NCI-H345 treated with DMSO at 0.1 percent for 48 hours (cell line): ENCODE measurements around the gene EDC3.
"Not testable (repeated sequence)": the region's sequence is repeated elsewhere in the genome, so short reads cannot be mapped to it uniquely, and the experiment has no call there.

Source experiments
- DNase-seq: peaks from one replicate; lab custom pipeline; 2025; ENCODE audit not compliant: unreplicated experiment; lab: John Stamatoyannopoulos, UW

EDC3 gene

DNA sequence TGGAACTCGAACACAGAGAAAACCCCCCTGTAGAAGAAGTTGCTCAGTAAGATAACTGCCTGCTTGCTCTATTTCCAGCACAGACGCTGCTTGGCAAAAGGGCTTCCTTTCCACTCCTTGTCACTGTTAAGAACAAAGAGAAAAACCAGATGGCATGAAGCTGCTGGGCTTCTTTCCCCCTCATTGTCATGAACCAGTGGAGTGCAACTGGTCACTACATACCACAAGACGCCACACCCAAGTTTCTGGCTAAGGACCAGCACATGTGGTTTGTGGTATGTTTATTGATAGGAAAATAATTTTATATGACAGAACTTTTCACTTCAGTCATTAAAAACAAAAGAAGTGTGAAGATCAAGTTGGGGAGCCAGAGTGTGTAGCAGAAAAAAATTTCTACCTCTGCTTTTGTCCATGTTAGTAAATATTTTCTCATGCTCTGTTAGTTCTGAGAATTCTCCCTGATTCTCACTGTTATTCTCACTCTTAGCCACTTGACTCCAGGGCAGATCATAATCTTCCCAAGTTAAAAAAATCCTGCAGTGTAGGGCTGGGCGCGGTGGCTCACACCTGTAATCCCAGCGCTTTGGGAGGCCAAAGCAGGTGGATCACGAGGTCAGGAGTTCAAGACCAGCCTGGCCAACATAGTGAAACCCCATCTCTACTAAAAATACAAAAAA lies 42.3 kb downstream of the EDC3 start:
- DNase-seq = no peak

DNA sequence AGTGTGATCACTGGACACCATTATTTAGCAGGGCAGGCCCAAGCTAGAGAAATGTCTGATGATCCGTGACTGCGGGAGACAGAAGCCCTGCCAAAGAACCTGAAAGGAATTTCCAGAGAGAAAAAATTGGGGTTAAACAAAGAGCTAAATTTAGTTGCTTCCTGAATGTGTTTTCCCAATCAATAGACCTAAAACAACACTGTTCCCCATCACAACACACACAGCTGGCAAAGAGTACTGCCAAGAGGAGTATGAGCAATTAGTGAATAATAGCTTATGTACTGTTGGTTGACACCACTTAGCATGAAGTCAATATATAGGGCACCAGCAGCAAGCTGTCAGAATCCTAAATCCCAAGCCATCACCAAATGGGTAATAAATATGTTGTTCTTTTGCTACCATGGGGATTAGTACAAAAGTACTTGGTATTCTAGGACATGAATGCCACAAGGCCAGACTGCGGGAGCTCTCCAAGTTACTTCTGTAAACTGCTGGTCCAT lies 44.5 kb downstream of the EDC3 start:
- DNase-seq = peak; percentile 61

DNA sequence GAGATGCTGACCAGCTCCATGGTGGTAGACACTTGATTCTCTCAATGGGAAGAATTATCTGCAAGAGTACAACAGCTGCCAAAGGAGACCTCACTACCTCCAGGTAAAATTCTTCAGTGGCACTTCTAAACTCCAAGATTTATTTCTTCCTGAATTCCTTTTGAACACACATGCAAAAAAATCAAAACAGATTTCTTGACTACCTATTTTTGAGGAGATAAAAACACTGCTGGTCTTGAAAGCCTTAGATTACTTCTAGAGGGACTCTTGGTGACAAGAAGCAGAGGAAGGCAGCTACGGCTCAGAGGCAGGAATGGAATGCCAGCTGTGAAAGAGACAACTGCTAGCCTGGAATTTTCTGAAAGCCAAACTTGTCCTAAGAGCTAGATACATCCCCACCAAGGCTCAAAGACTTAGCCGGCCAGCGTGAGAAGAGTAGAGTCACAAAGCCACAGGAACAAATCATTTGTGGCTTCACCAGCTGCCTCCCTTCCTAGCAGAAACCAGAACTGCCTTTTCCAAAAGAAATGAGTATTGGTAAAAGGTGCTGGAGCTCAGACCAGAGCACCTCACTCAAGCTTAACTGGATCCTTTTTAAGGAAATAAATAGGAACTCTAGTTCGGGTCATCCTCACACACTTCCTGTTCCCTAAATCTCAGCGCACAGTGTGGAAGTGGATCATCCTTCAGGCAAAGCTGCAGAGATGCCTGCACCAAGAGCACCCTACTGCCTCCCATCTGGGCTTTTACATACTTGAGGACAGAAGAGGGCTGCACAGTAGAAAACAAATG lies 47.6 kb downstream of the EDC3 start:
- DNase-seq = no peak

DNA sequence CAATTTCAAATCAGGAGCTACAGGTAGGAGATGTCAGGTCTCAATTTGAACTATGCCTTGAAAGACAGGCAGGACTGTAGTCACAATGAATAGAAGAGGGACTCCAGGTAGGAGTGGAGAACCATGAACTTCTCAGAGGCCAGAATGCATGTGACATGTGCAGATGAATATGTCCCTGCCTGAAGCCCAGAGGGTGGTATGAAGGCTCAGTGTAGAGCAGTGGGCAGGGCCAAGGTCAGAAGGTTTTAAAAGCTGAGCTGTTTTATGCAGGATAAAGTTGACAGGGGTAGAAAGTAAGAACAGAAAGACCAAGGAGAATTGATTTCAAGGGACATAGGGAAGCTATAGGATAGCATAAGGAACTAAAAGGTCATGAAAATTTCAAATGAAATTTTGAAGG lies 49.3 kb downstream of the EDC3 start:
- DNase-seq = no peak

DNA sequence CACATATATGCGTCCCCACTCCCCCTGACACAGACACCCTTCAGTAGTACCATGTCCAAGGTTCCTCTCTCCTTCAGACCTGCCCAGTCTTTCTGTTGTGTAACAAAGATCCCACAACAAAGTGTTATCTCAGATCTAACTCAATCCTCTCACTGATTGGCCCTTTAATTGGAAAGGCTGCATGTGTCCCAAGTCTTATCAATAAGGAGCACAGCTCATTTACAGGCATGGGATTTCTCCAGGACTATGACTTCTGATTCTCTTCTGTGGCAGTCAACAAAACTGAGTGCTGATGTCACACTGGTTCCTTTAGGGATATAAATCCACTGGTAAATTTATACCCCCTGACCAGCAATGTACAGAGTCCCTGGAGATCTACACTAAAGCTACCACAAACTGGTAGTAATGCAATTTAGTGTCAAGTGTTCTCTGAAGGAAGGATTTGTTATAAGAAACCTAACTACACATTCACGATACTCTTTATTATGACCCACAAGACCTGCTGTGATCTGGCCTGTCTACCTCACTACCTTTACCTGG lies 52.1 kb downstream of the EDC3 start:
- no peak for DNase-seq

DNA sequence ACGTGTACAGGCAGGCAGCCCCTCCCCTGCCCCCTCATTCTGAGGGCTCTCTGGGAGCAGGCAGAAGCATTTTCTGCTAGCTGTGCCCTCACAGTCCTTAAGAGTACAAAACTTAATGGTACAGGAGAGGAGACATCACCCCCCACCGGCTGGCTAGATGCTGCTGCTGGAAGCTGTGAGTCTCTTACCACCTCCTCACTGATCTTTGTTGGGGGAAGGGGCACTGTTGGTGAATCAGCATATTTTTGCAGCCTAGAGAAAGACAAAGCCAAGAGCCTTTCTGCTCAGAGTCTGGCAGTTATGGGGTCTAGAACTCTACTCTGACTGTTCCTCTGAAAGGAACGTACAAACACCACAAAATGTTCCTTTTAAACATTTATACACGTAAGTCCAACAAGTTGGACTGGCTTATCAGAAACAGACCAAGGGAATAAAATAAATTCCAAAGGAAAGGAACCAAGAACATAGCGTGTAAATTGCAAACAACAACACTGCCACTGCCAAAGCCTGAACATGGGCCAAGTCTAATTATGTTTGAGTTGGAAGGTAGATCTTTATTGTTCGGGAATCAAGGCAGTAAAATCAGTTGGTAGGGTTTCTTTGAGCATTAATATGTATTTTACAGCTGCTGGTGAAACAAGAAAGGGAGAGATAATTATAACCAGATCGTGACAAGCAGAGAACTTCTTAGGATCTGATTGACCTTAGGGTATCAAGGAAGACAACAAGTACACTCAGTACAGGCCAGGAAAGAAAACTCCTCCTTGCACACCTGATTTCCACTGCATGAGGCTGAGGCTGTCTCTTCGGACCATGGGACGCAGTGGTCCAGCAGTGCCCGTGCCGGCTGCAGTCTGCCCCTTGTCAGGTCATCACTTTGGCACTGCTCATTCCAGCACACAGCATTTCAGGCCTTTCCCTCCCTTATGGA lies 52.8 kb downstream of the EDC3 start:
- DNase-seq = no peak

DNA sequence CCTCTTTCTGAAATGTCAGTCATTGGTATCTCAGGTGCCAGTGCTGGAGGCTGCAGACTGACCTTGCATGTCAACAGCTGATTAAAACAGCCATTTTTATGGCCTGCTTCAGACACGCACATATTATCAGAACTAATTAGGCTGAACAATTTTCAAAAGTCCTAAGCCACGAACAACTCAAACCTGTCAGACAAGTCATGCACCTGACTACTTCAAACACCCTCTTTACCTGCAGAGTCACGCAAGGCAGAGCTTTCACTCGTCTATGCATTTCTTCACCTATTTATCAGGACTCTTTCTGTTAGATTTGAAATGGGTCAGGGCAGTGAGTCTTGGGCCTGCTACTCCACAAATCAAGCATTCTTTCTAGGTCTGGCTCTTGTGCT lies 53.5 kb downstream of the EDC3 start:
- DNase-seq = peak; percentile 83

DNA sequence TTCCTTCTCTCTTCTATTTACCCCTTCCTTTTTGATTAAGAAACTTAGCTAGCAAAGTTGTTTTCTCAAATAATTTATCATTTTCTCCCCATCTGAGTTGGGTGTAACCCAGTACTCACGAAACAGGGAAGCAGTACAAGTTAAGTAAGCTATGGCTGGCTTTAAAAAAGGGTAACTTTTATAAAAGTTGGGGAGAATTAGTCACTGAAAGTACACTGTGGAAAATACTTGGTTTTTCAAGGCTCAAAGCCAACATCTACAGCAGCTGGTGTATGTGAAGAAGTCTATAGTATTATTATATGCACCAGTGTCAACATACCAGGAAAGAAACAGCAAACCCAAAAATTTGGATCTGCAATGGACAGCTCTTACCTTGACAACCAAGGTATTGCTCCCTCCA lies 54.7 kb downstream of the EDC3 start:
- no peak for DNase-seq

DNA sequence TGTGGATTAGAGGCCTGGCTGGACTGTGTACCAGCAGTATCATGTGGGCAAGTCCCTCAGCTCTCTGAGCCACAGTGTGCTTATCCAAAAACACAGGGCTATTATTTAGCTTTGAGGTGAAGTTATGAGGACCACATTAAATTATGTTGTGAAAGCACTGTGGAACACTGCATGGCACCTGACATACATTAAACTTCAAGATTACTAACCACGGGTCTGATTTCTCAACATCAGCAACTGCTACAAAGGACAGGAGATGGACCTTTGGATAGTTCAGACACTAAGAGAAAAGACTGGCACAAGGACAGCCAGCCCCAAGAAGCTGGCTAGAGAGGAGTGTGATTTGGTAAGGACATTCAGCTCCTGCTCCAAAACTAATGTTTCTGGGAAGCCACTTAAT lies 58.8 kb downstream of the EDC3 start:
- DNase-seq = no peak

DNA sequence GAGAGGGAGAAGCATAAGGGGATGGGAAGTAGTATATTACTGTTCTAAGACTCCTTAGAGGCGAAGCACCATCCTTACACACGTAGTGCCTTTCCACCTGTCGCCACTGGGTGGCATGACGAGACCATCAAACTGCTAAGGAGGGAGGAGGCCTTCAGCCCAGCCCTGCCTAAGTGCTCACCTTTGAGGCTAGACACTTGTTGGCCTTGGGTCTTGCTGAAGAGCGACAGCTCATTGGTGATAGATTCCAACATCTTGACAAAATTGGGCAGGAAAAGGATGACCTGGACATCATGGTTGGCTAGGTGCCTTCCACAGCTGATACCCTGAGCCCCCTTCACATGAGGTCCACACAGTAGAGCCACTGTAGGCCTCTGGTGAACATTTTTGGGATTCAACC lies 60.6 kb downstream of the EDC3 start:
- no peak for DNase-seq

DNA sequence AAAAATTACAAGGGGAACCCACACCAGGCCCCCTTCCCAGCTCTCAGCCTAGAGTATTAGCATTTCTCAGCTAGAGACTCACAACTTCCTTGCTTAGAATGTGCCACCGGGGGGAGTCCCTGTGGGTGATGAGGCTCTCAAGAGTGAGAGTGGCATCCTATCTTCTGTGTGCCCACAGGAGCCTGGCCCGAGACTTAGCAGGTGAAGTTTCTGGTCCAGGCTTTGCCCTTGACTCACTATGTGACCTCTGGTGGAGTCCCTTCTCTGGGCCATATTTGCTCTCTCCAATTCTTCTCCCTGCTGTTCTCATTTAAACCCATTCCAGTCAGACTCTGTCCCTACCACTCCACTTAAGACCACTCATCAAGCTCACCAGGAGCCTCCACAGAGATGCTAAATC lies 62.0 kb downstream of the EDC3 start:
- DNase-seq = no peak

DNA sequence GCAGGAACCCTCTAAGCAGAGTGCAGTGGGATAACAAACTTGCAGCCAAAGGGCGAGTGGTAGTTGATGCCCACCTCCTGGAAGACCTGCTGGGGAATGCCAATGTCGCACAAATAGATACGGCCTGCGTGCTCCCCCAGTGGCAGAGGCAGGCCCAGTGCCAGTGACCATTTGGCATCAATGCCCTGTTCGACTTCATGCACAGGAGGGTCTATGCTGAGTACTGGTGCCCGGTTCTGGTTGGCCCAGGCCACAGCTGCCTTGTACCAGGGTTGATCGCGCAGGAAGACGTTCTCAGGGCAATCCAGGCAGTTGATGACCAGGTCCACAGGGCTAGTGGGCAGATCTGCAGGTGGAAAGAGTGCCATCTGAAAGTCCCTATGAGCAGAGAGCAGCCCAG lies 63.2 kb downstream of the EDC3 start:
- DNase-seq = no peak

DNA sequence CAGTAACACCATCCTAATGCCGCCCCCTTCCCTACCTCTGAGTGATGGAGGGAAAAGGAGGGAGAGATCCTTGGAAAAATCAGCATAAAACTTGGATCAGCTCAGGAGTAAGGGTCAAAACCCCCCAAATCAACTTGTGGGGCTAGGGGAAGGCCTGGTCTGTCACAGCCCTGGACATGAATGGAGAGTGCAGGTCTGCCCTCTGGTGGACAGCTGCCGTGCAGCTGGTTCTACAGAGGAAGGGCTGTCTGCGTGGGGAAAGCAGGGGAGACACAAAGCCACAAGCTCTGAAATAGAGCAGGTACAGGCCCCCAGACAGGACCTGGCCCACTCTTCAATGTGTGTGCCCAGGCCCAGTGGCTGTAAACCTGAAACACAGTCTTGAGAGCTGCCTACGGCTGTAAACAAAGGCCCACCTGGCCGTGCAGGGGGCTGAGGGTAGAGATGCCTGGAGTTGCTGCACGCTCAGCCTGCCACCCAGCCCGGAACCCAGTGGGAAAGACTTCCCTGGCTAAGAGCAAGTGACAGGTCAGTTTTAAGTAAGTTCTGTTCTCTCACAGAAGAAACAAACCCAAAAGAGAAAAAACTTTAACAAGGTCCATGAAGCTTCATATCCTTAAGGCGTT lies 63.8 kb downstream of the EDC3 start:
- peak; percentile 7 for DNase-seq

DNA sequence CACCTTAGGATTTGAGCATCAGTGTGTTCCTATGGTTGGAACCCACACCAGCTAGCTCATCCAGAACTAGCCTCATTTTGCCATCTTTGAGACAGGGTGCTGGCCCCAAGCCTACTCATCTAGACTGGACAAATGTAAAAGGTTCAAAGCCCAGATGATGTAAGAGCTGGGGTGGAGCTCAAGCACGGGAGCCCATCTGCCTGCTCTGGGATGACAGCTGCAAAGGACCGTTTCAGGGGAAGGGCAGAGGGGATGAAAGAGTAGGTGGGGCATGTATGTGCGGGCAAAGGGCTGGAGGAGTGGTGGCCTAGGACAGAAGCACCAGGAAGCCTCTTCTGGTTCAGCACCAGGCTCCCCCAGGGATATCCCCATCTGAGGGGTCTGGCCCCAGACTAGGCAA lies 64.4 kb downstream of the EDC3 start:
- DNase-seq = no peak

DNA sequence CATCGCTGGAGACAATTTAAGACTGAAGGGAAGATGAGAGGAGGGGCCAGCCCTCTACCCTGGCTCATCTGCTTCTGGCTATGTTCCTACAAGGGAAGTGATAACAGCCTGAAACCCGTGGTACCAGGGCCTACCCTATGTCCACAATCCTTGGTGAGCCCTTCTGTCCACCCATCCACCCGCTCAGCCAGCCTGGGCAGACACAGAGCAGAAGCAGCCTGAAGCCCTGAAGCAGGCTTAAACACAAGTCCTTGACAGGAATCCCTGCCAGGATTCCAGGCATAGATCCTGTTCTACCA lies 64.8 kb downstream of the EDC3 start:
- DNase-seq = no peak

DNA sequence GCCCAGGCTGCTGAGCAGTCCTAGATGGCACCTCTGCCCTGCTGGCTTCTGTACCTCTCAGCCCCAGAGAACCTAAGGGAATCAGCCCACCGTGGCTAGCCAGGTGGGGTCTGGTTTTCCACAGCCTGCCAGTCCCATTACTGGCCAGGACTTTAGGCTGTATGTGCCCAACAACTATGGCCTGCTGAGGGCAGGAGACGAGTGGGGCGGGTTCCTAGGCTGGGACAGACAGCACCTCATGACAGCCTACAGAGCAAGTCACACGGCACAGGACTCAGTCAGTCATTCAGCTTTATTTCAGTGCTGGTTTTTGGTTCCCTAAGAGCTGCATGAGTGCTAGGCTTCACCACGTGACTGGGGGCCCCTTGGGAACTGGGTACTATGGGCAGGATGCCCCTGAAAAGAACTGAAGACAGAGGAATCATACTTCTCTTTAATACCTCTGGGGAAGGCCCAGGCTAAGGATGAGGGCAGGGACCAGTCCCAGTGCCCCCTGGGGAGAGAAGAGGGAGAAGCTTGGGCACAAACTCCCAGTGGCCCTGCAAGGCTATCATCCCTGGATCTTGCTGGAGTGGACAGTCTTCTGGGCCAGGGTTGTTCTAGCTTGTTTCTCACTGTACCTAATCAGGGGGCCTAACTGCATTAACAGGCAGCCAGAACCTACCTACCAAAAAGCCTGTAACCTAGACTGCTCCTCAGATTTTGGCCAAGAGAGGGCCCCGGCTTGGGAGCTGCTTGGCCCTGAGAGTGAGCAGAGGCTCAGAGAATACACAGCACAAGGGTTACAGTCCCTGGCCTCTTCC lies 65.3 kb downstream of the EDC3 start:
- DNase-seq = no peak

DNA sequence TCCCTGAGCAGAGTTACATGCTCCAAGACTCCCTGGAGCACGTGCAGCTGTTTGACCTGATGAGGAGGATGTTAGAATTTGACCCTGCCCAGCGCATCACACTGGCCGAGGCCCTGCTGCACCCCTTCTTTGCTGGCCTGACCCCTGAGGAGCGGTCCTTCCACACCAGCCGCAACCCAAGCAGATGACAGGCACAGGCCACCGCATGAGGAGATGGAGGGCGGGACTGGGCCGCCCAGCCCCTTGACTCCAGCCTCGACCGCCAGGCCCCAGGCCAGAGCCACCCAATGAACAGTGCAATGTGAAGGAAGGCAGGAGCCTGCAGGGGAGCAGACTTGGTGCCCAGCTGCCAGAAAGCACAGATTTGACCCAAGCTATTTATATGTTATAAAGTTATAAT lies 66.1 kb downstream of the EDC3 start:
- DNase-seq = not testable (repeated sequence)

DNA sequence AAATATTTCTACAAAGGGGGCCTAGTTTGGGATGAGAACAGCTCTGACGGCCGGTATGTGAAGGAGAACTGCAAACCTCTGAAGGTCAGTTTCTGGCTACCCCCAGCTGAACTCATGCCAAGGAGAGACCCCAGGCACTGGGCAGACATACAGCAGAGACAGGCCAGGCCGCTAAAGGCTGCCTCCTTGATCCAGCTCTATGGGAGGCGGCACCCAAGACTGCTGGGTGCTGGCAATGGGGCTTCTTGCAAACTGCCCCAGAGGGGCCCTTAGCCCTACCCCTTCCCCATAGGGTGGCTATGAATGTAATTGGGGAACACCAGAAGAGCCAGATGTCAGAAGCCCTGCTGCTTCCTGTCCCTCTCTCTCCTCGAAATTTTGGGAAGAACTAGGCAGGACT lies 66.9 kb downstream of the EDC3 start:
- DNase-seq = no peak

DNA sequence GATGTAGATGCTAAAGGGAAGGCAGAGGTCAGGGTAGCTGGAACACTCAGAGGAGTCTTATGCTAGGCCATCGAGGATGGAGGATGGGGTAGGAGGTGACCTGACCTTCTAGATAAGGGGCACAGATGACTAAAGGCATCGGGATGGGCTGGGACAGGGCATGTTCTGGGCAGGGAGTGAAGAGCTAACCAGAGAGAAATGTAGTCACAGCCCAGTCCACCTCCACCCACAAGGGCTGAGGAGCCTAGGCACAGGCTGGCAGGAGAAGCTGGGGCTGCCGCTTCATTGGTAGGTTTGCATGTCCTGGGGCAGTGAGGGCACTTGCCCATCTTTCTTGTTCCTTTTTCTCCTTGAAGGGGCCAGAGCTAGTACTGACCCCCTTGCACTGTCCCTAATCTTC lies 67.6 kb downstream of the EDC3 start:
- no peak for DNase-seq

DNA sequence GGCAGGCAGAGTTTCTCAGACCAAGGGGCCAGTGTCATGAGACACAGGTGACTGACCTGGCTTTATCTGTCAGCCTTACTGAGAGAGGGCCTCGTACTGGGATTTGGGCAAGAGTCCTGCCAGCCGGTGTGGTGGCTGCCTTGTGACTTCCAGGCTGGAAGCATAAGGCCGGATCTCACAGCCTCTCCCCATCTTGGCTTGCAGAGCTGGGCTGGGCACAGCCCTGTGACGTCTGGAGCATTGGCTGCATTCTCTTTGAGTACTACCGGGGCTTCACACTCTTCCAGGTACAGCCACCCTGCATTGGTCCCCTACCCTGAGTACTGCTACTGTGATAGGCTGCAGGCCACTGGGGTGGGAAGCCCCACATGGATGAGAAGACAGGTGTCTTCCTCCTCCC lies 68.1 kb downstream of the EDC3 start:
- DNase-seq = no peak
